Measurements from ENCODE around the gene RASD1.
"Not testable (repeated sequence)": the region's sequence is repeated elsewhere in the genome, so short reads cannot be mapped to it uniquely, and the experiment has no call there.

The RASD1 gene

DNA sequence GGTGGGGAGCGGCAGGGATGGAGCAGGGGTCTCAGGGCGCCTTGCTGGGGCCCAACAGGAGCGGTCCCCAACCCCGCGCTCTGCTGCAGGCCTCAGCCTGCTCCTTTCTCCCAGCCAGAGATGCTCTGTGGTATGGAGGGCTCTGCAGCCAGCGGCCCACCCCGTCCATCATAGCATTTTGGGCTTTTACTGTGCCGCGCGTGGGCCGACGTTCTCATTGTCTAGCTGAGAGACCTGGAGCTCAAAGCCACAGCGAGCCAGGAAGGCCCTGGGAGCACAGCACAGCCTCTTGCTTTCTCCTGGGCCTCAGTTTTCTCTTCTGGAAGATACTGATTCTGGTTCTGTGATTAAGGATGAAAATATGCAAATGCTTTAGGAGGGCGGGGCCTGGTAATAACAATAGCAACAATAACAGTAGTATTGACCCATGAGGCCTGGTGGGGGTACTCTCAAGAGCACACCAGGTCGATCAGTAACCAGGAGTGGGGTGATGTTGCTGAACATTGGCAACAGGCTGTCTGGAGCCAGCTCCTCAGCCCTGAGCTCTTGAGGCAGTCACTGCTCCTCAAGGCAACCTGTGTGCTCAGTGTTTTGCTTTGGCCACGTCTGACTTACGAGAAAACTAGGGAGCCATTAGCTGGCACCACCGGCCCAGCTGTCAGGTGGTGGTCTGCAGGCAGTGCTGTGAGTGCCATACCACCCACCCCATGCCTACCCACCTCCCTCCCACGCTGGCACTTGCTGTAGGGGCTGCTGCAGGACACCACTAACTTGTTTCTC lies 1.1 kb upstream of the RASD1 start:
- no peak for DNase-seq

DNA sequence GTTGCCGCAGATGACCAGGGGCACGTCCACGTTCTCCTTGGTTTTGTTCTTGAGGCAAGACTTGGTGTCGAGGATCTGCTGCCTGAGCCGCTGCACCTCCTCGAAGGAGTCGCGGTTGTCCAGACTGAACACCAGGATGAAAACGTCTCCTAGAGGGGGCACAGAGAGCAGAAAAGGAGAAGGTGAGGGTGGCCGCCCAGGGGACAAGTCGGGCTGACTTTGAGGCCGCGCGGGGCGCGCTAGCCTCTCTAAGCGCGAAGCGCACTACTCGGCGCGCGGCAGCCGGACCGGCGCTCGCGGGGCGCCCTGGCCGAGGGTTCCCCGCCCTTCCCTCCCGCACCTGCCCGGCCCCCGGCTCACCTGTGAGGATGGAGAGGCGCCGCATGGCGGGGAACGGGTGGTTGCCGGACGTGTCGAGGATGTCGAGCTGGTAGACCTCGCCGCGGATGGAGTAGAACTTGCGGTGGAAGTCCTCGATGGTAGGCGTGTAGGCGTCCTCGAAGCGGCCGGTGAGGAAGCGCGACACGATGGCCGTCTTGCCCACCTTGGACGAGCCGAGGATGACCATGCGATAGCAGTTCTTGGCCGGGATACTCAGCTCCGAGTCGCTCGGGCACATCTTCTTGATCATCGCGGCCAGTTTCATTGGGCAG lies 533 bp downstream of the RASD1 start:
- DNase-seq: no peak

DNA sequence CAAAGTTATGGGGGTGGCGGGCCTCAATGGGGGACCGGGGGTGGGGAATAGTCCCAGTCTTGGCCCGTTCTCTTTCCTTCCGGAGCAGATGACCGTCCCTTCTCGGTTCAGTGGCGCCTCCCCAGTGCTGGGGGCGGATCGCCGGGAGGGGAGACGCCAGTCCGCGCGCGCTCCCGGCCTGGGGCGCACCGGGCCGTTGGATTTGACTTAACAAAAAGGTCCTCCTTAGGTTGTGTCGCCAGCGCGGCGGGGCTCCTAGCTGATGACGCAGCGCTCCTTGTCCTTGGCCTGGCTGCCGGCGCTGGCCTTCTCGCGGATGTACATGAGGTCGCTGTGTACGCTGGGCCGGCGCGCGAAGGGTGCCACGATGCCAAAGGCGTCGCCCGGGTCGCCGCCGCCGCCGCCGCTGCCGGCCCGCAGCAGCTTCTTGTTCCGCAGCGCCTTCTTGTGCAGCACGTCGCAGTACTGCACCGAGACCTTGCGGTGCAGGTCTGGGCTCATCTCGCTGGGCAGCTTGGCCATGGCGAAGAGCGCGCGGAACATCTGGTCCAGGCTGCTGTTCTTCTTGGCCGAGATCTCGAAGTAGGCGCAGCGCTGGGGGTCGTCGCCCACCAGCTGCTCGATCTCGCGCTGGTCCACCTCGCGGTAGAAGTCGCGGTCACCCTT lies 1.2 kb downstream of the RASD1 start:
- DNase-seq: no peak

DNA sequence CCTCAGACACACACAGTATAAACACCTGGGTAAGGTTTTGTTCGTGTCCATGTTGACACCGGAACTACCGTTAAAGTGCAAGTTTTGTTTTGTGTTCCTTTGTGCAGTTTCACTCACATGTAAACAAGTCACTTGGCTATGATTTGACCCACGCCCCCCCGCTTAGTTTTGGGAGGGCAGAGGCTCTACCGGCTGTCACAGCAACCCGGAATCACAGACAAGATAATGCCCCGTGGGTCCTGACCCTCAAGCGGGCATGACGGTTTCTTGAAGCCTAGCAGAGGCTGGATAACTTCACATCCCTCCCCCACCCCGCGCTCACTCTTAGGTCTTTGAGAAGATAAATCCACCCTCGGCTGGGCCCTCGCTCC lies 1.7 kb downstream of the RASD1 start:
- DNase-seq: no peak

DNA sequence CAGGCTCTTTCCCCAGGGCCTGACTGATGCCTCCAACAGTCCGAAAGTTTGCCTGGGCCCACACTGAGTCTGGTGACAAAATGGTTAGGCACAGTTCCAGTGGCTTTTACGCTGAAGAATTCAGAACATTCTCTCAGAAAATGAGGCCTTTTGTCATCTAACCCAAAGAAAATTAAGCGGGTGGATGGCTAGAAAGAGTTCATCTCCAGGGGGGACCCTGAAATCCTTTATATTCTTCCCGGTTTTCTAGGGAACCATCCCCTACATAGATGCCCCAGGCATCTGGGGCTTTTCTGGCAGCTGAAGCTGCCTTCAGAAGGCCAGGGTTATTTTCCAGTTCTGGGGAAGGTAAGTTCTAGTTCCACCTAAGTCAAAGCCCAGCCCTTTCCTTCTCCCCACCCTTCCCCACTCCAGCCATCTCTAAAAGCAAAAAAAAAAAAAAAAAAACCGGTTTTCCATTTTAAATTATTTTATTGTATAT lies 2.2 kb downstream of the RASD1 start:
- no peak for DNase-seq

DNA sequence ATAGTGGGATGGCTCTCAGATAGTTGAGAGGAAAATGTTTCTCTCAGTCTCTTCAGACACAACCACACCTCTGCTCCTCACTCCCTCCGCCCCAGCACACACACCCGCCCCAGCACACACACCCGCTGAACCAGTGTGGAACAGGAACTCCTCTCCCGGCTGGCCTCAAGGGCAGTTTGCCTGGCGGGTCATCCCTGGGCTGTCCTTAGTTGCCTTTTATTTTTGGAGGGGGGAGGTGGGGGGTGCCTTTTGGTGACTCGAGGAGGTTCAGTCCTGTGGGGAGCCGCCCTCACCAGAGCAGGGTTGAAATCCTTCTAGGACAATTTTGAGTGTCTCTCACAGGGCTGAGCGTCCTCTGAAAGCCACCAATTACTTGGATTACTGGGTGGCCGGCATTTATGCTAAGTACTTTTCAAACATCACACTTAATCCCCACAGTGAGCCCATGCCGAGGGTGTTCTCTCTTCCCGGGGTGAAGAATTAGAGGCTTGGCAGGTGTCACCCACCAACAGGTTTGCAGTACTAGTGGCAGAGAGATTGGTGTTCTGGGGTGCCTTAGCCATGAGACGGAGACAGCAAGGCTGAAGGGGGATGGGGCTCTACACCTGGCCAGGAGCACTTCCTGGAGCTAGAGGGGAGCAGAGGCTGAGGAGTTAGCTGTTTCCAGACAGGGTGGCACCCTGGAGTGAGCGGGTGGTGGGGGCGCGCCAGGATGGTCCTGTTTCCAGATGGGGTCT lies 2.8 kb downstream of the RASD1 start:
- no peak for DNase-seq

DNA sequence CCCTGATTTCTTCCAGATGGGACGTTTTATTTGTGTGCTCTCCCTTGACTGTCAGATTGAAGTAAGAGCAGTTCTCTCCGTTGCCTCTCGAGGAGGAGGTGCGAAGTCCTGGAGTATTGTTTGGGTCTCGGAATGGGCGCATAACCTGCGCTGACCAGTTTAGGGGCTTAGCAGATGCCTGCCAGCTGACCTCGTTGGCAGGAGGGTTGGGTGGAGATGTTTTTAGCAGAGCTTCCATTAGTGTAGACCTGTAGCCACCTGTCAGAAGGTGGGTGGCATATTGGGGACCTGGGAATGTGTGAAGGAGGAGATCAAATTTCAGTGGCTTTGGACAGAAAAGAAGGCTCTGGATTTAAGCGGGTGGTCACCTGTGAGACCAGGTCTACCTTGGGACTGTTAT lies 3.6 kb downstream of the RASD1 start:
- DNase-seq: no peak

DNA sequence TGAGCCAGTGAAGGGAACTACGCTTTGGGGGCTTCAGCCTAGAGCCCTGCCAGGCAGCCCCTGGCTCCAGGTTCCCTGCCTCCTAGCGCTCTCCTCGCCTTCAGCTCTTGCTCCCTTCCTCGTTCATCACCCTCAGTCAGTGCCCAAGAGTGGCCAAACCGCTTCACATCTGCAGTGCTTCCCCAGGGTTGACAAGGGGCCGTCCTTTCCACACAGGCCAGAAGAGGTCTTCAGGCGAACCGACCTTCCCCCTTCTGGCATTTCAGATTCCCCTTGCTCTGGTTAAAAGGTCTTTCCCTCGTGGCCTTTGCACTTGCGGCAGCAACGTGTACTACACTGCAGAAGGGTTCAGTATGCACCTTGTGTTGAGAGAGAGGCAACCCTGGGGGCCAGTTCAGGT lies 4.1 kb downstream of the RASD1 start:
- DNase-seq: no peak

DNA sequence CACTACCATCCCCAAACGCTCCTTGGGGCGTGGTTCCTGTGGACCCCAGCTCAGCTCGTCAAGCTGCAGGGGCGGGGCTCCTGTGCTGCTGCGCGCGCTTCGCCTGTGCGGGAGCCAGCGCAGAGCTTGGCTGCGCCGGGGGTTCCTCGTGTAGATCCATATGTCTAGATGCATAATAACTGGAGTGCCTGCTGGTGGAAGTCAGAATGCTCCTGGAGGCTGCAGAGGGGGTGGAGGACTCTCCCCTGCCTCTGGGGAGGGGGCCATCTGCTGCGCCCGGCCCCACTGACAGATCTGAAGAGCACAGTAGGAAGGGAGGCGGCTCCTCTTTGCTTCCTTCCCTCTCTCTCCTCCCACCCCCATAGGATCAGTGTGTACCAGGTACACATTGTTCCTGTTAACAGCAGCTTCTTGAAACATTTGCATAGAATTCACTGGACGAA lies 4.6 kb downstream of the RASD1 start:
- DNase-seq: no peak

DNA sequence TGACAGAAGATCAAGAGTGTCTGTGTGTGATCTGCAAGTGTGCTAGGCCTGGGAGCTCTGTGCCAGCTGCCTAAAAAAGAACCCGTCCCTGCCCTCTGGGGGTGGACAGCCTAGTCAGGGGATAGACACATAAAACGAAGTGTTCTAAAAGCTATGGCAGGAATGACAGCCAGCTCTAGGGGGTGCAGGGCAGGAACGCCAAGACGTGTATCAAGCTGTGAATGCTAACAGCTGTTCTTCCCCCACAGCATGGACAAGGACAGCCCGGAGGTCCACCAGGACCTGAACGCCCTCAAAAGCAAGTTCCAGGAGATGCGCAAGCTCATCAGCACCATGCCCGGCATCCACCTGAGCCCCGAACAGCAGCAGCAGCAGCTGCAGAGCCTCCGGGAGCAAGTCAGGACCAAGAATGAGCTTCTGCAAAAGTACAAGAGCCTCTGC lies 5.1 kb downstream of the RASD1 start:
- DNase-seq: no peak

DNA sequence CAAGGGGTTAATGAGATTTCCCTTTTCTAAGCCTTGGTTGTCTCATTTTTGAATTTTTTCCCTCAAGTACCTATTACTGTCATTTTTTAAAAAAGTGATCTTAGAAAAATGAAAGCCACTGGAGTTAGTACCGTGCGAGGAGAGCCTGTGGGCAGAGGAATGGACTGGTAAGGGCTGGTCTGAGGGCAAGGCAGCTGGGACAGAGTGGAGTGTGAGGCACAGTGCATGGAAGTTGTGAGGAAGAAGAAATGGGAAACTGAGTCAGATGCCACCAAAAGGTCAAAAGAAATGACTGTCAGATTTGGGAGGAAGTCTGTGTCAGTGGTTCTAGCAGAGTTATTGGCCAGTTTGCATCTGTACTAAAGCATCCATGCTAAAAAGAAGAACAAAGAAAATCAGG lies 8.2 kb downstream of the RASD1 start:
- DNase-seq: no peak

DNA sequence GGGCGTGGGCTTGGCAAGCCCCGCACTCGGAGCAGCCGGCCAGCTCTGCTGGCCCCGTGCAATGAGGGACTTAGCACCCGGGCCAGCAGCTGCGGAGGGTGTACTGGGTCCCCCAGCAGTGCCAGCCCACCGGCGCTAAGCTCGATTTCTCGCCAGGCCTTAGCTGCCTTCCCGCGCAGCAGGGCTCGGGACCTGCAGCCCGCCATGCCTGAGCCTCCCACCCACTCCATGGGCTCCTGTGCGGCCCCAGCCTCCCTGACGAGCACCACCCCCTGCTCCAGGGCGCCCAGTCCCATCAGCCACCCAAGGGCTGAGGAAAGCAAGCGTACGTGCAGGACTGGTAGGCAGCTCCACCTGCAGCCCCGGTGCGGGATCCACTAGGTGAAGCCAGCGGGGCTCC lies 9.8 kb downstream of the RASD1 start:
- not testable (repeated sequence) for DNase-seq

DNA sequence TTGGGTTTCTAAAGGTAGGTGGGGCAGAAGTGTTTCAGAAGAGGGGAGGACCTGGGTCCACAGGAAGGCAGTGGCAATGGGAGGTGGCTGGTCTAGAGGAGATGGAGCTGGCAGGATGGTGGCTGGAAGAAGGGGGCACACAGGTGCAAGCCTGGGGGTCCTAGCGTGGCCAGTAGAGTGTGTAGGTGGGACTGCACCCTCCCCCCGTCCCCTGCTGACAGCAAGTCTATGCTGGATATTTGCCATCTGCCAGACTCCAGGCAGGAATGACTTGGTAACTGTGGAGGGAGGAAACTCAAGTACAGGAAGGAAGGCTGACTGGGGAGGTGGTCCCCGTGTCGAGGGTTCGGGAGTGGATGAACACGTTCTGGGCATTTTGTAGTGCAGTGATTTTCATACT lies 10.8 kb downstream of the RASD1 start:
- no peak for DNase-seq

DNA sequence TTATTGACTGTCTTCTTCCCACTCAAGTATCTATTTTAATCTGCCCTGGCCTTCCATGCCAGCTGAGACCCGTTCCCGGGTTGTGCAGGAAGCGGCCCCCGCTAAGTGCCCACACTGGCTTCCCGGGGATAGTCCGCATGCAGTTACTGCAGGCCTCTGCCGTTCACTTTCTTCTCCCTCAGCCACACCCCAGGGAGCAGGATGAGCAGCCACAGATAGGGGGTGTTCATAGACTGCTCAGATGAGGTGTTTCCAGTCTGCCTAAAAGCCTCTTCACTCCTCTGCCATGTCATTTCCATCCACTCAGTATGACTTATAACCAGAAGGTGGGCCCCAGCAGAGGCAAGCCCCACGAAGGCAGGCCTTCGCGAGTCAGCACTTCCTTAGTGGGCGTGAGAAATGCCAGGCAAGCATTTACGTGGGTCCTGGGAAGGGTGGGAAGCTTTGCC lies 11.7 kb downstream of the RASD1 start:
- no peak for DNase-seq

DNA sequence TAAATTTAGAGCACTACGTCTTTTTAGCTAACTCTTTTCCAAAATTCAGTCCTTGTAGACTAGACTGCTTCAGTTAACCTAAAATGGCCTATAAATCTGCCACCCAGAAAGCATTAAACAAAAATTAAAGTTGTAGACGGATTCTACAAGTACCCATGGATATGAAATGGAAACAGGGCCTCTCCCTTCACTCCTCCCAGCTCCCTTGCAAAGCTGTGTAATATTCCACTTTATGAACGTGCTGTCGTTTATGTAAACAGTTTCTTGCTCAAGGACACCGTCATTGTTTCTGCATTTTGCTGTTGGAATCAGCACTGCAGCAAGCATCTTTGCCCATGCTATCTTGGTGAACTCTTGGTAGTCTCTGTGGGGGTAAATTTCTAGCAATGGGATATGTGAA lies 14.3 kb downstream of the RASD1 start:
- DNase-seq: no peak

DNA sequence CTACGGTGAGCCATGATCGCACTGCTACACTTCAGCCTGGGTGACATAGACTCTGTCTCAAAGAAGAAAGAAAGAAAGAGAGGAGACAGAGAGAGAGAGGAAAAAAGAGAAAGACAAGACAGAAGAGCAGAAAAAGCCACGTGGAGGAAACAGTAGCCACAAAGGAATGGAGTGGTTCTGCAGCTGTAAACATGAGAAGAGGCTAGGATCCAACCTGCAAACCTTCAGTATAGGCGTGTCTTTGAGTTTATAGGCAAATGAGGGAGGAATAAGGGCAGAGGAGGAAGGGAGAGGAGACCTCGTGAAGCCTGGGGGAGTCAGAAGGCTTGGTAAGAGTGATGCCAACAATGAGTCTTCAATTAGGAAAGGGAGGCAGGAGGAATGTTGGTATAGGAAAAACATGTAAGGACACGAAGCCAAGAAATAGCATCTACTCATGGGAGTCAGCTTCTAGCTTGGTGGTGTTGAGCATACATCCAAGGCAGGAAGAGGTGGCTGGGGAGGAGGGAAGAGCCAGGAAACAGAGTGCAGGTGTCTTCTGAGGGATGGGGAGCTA lies 15.5 kb downstream of the RASD1 start:
- no peak for DNase-seq

DNA sequence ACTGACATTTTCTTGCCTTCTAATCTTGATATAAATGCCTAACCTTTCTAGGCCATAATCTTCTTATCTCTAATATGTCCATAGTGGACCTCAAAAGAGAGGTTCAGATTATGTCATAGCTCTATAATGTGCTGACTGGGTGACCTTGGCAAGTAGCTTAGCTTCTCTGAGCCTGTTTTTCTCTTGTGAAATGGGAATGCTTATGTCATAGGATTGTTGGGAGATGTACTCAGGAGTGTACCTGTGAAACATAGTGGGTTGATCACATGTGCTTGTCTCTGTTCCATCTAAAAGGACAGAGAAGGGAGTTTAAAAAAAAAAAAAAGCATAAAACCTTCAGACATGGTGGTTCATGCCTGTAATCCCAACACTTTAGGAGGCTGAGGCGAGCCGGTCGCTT lies 17.0 kb downstream of the RASD1 start:
- no peak for DNase-seq

DNA sequence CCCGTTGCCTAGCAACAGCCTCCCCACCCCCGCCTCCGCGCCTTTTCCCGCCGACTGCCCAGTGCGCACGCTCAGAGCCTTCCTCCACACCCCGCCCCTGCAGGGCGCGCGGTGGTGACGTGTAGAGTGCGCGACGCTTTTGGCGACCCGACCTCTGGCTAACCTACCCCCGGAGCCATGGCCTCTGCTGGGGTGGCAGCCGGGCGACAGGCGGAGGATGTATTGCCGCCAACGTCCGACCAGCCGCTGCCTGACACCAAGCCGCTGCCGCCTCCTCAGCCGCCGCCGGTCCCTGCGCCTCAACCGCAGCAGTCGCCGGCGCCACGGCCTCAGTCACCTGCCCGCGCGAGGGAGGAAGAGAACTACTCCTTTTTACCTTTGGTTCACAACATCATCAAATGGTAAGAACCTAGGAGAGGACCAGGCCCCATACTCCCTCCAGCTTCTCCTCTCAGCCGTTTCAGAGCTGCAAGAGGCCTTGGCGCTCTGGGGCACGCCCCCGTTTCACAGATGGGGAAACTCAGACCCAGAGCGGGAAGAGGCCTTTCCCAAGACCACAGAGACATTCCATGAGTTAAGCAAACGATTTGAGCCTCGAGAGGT lies 19.2 kb downstream of the RASD1 start, which contains the start of gene MED9:
Gene MED9, plus strand, starts transcription at position 136 of the 603 bp plus-strand sequence. Its CDS starts 42 bp downstream, at position 178.
- peak; percentile 92 for DNase-seq

DNA sequence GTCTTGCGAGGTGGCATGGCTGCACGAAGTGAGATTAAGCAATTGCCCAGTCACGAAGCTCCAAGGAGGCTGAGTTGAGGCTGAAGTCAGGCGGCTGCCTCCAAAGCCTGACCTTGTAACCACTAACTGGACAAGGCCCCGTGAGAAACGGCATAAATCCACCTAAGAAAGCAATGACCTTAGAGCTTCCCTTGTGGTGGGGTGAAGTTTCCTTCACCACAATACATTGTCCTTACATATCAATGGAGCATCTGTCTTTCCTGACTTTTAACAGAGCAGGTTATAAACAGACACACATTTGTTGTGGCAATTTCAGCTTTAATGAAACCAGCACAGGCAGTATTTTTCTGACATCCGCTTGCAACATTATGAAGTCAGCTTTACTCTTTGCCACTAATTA lies 21.9 kb downstream of the RASD1 start:
- DNase-seq: no peak

DNA sequence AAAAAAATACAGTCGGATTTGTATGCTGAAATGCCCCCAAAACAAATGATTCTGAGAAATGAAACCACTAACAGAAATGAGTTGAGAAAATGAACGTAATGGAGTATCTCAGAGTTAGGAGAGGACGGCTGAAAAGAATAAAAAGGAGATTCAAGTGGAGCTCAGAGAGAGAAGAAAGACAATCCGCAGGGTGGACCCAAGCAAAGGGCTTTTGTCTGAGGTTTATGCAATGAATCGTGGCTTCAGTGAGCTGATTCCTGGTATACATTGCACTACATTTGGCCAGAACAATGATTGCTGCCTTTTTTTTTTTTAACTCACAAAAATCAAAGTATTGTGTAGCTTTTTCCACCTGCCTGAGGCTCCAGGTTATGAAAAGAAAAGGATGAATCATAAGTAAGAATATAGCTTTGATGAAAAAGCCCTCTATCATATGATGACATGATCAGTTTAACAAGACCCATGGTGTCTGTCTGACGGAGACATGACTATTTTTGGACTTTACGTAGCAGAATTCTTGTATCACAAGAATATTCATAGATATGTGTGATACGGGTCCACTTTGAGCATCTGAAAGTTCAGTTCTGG lies 23.8 kb downstream of the RASD1 start:
- no peak for DNase-seq

DNA sequence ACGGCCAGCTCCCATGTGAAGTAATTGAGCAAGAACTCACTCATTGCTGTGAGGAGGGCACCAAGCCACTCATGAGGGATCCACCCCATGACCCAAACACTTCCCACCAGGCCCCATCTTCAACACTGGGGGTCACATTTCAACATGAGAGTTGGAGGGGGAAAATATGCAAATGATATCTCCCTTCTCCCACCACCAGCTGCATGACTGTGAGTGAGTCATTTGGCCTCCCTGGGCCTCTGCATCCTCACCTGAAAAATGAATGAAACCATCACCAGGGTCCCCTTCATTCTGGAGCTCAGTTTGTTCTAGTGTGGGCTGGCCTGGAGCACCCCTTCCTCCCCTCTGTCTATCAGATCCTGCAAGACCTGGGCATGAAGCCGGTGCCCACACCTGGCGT lies 26.2 kb downstream of the RASD1 start:
- no peak for DNase-seq

DNA sequence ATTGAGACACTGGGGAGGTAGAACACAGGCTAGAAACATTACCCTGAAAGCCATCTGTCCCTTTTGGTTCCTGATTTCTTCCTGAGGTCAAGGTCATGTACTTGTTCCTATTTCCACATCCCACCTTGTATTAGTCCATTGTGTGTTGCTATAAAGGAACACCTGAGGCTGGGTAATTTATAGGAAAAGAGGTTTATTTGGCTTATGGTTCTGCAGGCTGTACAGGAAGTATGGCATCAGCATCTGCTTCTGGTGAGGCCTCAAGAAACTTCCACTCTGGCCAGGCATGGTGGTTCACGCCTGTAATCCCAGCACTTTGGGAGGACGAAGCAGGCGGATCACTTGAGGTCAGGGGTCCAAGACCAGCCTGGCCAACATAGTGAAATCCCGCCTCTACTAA lies 26.8 kb downstream of the RASD1 start:
- no peak for DNase-seq

All from fibroblast of skin of scalp (primary cell).